OCI-LY7 (cell line): Measurements from ENCODE around the gene SPECC1.

Source experiments
- EZH2phosphoT487 ChIP-seq: fragments of 200-600 bp; sonication (generic); IDR thresholded peaks from 2 replicates; pipeline ENCODE4 v1.6.1; 2018; ENCODE audit warnings: low read depth, borderline replicate concordance, mild to moderate bottlenecking, mixed run types, antibody characterized with exemption, low read length, moderate library complexity, mixed read lengths
- TF ChIP-seq, protein P1 (sequence below): fragments of 200-600 bp; sonication (generic); conservative IDR thresholded peaks from 2 replicates; pipeline ENCODE4 v1.5.1; 2014; ENCODE audit warnings: mild to moderate bottlenecking, antibody characterized with exemption, low read length, moderate library complexity, mixed read lengths

- TF ChIP-seq, protein P1, sequence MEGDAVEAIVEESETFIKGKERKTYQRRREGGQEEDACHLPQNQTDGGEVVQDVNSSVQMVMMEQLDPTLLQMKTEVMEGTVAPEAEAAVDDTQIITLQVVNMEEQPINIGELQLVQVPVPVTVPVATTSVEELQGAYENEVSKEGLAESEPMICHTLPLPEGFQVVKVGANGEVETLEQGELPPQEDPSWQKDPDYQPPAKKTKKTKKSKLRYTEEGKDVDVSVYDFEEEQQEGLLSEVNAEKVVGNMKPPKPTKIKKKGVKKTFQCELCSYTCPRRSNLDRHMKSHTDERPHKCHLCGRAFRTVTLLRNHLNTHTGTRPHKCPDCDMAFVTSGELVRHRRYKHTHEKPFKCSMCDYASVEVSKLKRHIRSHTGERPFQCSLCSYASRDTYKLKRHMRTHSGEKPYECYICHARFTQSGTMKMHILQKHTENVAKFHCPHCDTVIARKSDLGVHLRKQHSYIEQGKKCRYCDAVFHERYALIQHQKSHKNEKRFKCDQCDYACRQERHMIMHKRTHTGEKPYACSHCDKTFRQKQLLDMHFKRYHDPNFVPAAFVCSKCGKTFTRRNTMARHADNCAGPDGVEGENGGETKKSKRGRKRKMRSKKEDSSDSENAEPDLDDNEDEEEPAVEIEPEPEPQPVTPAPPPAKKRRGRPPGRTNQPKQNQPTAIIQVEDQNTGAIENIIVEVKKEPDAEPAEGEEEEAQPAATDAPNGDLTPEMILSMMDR, result no peak
- TF ChIP-seq EZH2phosphoT487, result no peak
These were observed 140.1 kb downstream of the SPECC1 start for GRCh38 chr17:20149251-20149650.
